ENCODE data around the gene SIAE. TPM values are rescaled to one million over a fixed set of nuclear protein-coding genes. Genes with fewer than 3 reads are reported as not detected.
"Not testable (repeated sequence)": the region's sequence is repeated elsewhere in the genome, so short reads cannot be mapped to it uniquely, and the experiment has no call there.

SIAE gene
- total and polyA plus RNA-seq, 7 donors, result 9.1 to 21.8 (median 15.7) TPM

DNA sequence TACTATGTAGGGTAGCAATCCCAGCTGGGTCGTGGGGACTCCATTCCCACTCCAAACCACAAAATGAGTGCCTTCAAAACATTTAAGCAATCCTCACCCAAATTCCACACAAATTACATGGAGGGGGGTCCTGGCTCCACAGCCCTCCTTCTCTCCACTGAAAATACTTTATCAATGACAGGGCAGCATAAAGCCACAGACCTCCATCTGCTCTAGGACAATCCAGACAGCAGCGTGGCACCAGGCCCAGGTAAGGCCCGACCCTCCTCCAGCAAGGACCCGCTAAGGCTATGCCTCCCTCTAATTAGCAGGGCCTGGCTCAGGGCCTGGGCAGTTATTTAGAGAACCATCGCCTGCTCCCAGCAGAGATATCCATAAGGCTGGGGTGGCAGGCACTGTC, 62.5 kb downstream of the SIAE start, which contains the start of gene PANX3:
Gene PANX3 (plus strand): TSS at position 365 of the 400 bp plus-strand sequence. CDS start 129 bp downstream, outside the sequence.
- 60 to 71% (median 66%) methylated on average over 5 of the region's 5 CpGs for WGBS, 3 donors

DNA sequence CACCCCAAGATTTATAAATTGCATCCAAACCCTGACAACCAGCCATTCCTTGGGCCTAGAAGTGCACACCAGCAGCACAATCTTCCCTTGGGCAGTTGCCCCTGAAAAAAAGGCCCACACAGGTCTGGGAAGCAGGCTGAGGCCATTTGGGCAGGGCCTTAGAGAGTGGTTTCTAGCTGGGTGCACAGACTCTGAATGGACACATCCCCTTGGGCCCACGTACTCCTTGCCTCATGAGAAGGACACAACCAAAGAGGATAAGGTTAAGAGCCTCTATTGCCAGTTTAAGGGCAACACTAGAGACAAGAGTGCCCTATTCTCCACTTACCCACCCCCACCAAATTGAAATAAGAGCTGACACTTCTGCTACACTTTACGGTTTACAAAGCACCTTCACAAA, 63.2 kb downstream of the SIAE start:
- Histone ChIP-seq H3K36me3 (ENCODE audit: insufficient read depth in 1 of 2, low read depth in 1 of 2) (no peaks in the 10 kb centered on the region), H3K27ac (no peak overlapping the region), H3K27me3 (ENCODE audit: insufficient read depth in 3 of 3, low read length in 2 of 3) (peaks cover 0 to 12% (median 0%) of the 10 kb centered on the region in 3 donors), H3K4me1 (no peaks in the 10 kb centered on the region), H3K9me3 (no peaks in the 10 kb centered on the region), H3K4me3 (no peak overlapping the region)
- 77 to 88% (median 77%) methylated on average over 2 of the region's 2 CpGs for WGBS, 3 donors
- TF ChIP-seq, protein P1, sequence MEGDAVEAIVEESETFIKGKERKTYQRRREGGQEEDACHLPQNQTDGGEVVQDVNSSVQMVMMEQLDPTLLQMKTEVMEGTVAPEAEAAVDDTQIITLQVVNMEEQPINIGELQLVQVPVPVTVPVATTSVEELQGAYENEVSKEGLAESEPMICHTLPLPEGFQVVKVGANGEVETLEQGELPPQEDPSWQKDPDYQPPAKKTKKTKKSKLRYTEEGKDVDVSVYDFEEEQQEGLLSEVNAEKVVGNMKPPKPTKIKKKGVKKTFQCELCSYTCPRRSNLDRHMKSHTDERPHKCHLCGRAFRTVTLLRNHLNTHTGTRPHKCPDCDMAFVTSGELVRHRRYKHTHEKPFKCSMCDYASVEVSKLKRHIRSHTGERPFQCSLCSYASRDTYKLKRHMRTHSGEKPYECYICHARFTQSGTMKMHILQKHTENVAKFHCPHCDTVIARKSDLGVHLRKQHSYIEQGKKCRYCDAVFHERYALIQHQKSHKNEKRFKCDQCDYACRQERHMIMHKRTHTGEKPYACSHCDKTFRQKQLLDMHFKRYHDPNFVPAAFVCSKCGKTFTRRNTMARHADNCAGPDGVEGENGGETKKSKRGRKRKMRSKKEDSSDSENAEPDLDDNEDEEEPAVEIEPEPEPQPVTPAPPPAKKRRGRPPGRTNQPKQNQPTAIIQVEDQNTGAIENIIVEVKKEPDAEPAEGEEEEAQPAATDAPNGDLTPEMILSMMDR (IDR thresholded peaks at IDR 0.05), result no peak
- DNase-seq (no peak), ATAC-seq (no peak)
- intact Hi-C loops (cut with DNase I), result no loop called here

More for the DNA sequence above, 62.5 kb downstream of the SIAE start, which contains the start of gene PANX3:
- intact Hi-C loops (cut with DNase I), result no loop called here
- no peaks in the 10 kb centered on the region for H3K9me3 ChIP-seq
- no peak within 1 kb of the TSS for H3K4me3 ChIP-seq
- peaks cover 0 to 12% (median 0%) of the 10 kb centered on the region in 3 donors for H3K27me3 ChIP-seq (ENCODE audit: insufficient read depth in 3 of 3, low read length in 2 of 3)
- ATAC-seq (no peak), DNase-seq (no peak)
- no peaks in the 10 kb centered on the region for H3K36me3 ChIP-seq (ENCODE audit: insufficient read depth in 1 of 2, low read depth in 1 of 2)
- TF ChIP-seq, protein P1 (IDR thresholded peaks at IDR 0.05), result no peak
- H3K27ac ChIP-seq, result no peak within 1 kb of the TSS
- H3K4me1 ChIP-seq, result no peaks in the 10 kb centered on the region

DNA sequence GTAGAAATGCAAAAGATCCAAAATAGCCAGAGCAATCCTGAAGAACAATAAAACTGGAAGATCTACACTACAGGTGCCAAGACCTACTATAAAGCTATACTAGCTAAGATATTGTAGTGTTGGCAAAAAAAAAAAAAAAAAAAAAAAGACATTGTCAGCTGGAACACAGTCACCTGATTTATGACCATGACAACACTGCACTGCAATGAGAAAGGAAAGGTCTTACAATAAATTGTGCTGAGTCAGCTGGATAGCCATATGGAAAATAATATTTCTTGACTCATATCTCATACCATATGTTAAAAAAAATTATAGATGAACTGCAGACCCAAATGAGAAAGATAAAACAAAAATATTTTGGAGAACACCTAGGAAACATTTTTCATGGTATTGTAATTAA, 65.4 kb downstream of the SIAE start:
- intact Hi-C loops (cut with DNase I), result no loop called here
- Histone ChIP-seq H3K4me1 (no peaks in the 10 kb centered on the region), H3K27ac (no peak overlapping the region), H3K36me3 (ENCODE audit: insufficient read depth in 1 of 2, low read depth in 1 of 2) (no peaks in the 10 kb centered on the region), H3K9me3 (no peaks in the 10 kb centered on the region), H3K27me3 (ENCODE audit: insufficient read depth in 3 of 3, low read length in 2 of 3) (no peaks in the 10 kb centered on the region), H3K4me3 (no peak overlapping the region)
- ATAC-seq (no peak), DNase-seq (no peak)
- TF ChIP-seq, protein P1 (IDR thresholded peaks at IDR 0.05), result no peak

DNA sequence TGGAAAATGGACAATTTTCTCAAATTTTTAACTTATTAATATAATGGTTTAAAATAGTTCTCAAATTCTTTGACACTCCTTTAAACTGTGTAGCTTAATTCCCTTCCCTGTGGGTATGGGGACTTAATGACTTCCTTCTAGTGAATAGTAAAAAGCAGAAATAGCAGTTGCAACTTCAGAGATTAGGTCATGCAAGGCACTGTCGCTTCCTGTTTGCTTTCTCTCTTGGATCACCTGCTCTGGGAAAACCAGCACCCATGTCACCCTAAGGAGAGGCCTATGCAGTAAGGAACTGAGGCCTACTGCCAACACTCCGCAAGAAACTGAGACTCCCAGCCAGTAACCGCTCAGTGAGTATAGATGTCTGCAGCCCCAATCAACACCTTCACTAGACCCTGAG, 67.8 kb downstream of the SIAE start:
- H3K36me3 ChIP-seq (ENCODE audit: insufficient read depth in 1 of 2, low read depth in 1 of 2), result no peaks in the 10 kb centered on the region
- DNase-seq, result no peak

DNA sequence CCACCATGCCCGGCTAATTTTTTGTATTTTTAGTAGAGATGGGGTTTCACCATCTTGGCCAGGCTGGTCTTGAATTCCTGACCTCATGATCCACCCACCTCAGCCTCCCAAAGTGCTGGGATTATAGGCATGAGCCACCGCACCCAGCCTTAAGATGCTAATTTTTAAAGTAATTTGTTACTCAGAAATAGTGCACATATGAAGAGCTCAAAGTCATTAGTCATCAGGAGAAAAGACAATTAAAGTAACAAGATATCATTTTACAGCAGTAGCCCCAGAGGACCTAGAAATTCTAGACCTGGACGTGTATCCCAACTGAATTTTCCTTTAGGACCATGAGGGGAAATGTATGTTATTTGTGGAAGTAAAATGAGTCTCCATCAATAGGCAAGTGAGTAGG, 70.8 kb downstream of the SIAE start:
- H3K4me3 ChIP-seq; H3K36me3 ChIP-seq (ENCODE audit: insufficient read depth in 1 of 2, low read depth in 1 of 2); H3K4me1 ChIP-seq; ATAC-seq; DNase-seq; H3K9me3 ChIP-seq; H3K27ac ChIP-seq; H3K27me3 ChIP-seq (ENCODE audit: insufficient read depth in 3 of 3, low read length in 2 of 3); intact Hi-C loops (cut with DNase I): not testable (repeated sequence)
- 59 to 63% (median 61%) methylated on average over 3 of the region's 3 CpGs for WGBS, 3 donors

More for the DNA sequence above, 67.8 kb downstream of the SIAE start:
- H3K27ac ChIP-seq, result no peak overlapping the region
- WGBS, 3 donors, result 80 to 87% (median 86%) methylated on average over 3 of the region's 3 CpGs
- TF ChIP-seq, protein P1 (IDR thresholded peaks at IDR 0.05), result no peak
- no peaks in the 10 kb centered on the region for H3K4me1 ChIP-seq
- H3K27me3 ChIP-seq (ENCODE audit: insufficient read depth in 3 of 3, low read length in 2 of 3), result no peaks in the 10 kb centered on the region
- no peaks in the 10 kb centered on the region for H3K9me3 ChIP-seq
- no peak for ATAC-seq
- no peak overlapping the region for H3K4me3 ChIP-seq
- intact Hi-C loops (cut with DNase I), result no loop called here
